Kidney (tissue), 14 donors: ENCODE data around the gene PLCB3. TPM values are rescaled to one million over a fixed set of nuclear protein-coding genes. Genes with fewer than 3 reads are reported as not detected.

Experiments used
- DNase-seq, 5 donors: peaks; one replicate each; pipeline ENCODE4 v3.0.0-alpha.2; 2013 to 2020
- FAIRE-seq: peaks from 2 replicates; lab custom pipeline; 2012; peaks lifted over from hg19 to GRCh38; lab: Jason Lieb, UNC
- H3K27ac ChIP-seq, 2 donors: one replicate each; pipeline ENCODE4 v1.7.0; 2013; ENCODE audit warnings: low read depth in 2 of 2, low read length in 2 of 2, inconsistent platforms in 1 of 2
- H3K27me3 ChIP-seq: one replicate; pipeline ENCODE4 v1.7.1; 2013; ENCODE audit warnings: low read length, inconsistent platforms; ENCODE audit not compliant: control insufficient read depth, insufficient read depth
- H3K36me3 ChIP-seq, 3 donors: one replicate each; pipeline versions ENCODE4 v1.7.0 to v1.7.1; 2013; ENCODE audit warnings: low read length in 3 of 3, control low read depth in 1 of 3, inconsistent platforms in 1 of 3; ENCODE audit not compliant: insufficient read depth in 3 of 3, control insufficient read depth in 2 of 3
- H3K4me1 ChIP-seq, 3 donors: one replicate each; pipeline versions ENCODE4 v1.7.0 to v1.7.1; 2013; ENCODE audit warnings: low read length in 3 of 3, inconsistent platforms in 1 of 3, low read depth in 1 of 3; ENCODE audit not compliant: control insufficient read depth in 2 of 3, insufficient read depth in 2 of 3
- H3K4me3 ChIP-seq, 3 donors: one replicate each; pipeline versions ENCODE4 v1.7.0 to v1.8.1; 2013; ENCODE audit warnings: low read length in 3 of 3, control low read depth in 1 of 3, inconsistent platforms in 1 of 3
- H3K9ac ChIP-seq, 3 donors: one replicate each; pipeline versions ENCODE4 v1.7.0 to v1.7.1; 2013; ENCODE audit warnings: low read length in 3 of 3, control low read depth in 1 of 3, inconsistent platforms in 1 of 3
- H3K9me3 ChIP-seq, 3 donors: one replicate each; pipeline versions ENCODE4 v1.7.0 to v1.7.1; 2013; ENCODE audit warnings: low read length in 3 of 3, control low read depth in 1 of 3, inconsistent platforms in 1 of 3; ENCODE audit not compliant: control insufficient read depth in 2 of 3, insufficient read depth in 1 of 3
- intact Hi-C: fragments of 100-400 bp; cut with DNase I; formaldehyde crosslinking; loops from one replicate; pipeline ENCODE4 v1.11.1; 2022
- polyA plus RNA-seq: library from polyadenylated mRNA; stranded (reverse); fragments of 350-450 nt; fragmentation: Illumina TruSeq; extraction: RNeasy Lipid Tissue Mini Kit (QIAGEN cat#74804); gene quantifications from one replicate; pipeline ENCODE4 v1.2.3, GENCODE V29; 2014; ENCODE audit warnings: low read depth, low replicate concordance; ENCODE audit not compliant: insufficient read depth
- total RNA-seq: library from RNA; stranded (reverse); fragmentation: NEBNext Ultra II Directional; extraction: Animal tissue kit (Norgen Biotek cat#: 25700); gene quantifications from one replicate; pipeline ENCODE4 v1.2.1, GENCODE V29; 2021
- TF ChIP-seq, protein P1 (sequence below): IDR thresholded peaks from 3 replicates; pipeline ENCODE4 v1.5.1; 2012; ENCODE audit warnings: mild to moderate bottlenecking, moderate library complexity, borderline replicate concordance; ENCODE audit not compliant: insufficient read depth; ENCODE audit errors: extremely low read depth
- donor health status: control.
- donor health status: control.
- donor health status: control.
- donor health status: control.
- donor health status: control.
- donor health status: DM: yes; HTN: yes; CAD: no.
- donor health status: Normal renal cell carcinoma (clear cell type).

Gene PLCB3
- total and polyA plus RNA-seq, 2 donors from 2014 or later = 9.6 to 24.6 TPM

GRCh38 chr11:64289002-64289564, 37.8 kb downstream of the PLCB3 start:
- intact Hi-C loops = no loop called here

DNA sequence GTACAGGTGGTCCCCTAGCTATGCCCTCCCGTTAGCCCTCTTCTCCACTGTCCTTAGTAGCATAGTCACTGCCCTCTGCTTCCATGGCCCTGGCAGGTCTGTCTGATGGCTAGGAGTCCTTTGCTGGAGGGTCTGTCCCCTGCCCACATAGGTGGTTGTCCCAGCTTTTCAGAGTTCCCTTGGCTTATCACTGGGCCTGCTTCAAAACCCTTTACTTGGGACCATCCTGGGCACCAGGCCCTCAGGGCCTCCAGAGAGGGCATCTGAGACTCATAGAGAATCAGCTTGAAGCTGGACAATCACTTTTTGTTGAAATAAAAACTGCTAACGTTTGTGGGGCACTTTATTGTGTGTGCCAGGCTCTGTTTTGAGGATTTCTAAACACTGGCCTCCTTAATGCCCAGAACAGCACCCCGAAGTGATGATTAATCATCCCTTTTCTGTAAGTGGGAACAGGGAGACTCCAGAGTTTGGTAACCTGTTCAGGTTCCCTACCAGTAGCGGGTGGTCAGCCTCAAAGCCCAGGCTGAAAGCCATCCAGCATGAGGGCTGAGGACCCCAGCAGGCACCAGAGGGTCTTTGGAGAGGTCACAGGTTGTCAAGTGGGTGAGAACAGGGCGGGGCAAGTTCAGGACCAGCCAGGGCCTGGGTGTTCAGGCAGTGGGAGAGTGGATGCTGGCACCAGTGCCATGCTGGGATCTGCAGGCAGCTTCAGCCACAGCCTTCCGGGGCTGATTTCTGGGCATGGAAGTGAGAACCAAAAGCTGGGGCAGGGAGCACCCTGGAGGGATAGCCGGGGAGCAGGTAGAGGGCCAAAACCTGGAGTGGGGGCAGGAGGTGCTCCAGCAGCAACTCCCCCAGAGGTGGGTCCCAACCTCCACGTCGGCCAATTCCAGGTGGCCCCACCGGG, 39.3 kb downstream of the PLCB3 start:
- FAIRE-seq (no peak), DNase-seq (peak in 2 of 5 donors; percentile 45 to 64)
- H3K27ac ChIP-seq = no peak overlapping the region
- intact Hi-C loops = no loop called here
- H3K27me3 ChIP-seq = peaks cover 23% of the 10 kb centered on the region
- no peaks in the 10 kb centered on the region for H3K36me3 ChIP-seq
- no peak overlapping the region for H3K9ac ChIP-seq
- H3K4me3 ChIP-seq = no peak overlapping the region
- TF ChIP-seq, protein P1, sequence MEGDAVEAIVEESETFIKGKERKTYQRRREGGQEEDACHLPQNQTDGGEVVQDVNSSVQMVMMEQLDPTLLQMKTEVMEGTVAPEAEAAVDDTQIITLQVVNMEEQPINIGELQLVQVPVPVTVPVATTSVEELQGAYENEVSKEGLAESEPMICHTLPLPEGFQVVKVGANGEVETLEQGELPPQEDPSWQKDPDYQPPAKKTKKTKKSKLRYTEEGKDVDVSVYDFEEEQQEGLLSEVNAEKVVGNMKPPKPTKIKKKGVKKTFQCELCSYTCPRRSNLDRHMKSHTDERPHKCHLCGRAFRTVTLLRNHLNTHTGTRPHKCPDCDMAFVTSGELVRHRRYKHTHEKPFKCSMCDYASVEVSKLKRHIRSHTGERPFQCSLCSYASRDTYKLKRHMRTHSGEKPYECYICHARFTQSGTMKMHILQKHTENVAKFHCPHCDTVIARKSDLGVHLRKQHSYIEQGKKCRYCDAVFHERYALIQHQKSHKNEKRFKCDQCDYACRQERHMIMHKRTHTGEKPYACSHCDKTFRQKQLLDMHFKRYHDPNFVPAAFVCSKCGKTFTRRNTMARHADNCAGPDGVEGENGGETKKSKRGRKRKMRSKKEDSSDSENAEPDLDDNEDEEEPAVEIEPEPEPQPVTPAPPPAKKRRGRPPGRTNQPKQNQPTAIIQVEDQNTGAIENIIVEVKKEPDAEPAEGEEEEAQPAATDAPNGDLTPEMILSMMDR = no peak
- H3K9me3 ChIP-seq = no peaks in the 10 kb centered on the region
- peaks cover 0 to 11% (median 0%) of the 10 kb centered on the region in 3 donors for H3K4me1 ChIP-seq

More at GRCh38 chr11:64289002-64289564, 37.8 kb downstream of the PLCB3 start:
- TF ChIP-seq, protein P1 = no peak
- H3K36me3 ChIP-seq = no peaks in the 10 kb centered on the region
- no peak overlapping the region for H3K27ac ChIP-seq
- H3K9ac ChIP-seq = no peak overlapping the region
- no peaks in the 10 kb centered on the region for H3K9me3 ChIP-seq
- H3K4me1 ChIP-seq = peaks cover 0 to 12% (median 0%) of the 10 kb centered on the region in 3 donors
- DNase-seq = peak in 1 of 5 donors; percentile 50
- FAIRE-seq = no peak
- no peak overlapping the region for H3K4me3 ChIP-seq
- peaks cover 14% of the 10 kb centered on the region for H3K27me3 ChIP-seq

DNA sequence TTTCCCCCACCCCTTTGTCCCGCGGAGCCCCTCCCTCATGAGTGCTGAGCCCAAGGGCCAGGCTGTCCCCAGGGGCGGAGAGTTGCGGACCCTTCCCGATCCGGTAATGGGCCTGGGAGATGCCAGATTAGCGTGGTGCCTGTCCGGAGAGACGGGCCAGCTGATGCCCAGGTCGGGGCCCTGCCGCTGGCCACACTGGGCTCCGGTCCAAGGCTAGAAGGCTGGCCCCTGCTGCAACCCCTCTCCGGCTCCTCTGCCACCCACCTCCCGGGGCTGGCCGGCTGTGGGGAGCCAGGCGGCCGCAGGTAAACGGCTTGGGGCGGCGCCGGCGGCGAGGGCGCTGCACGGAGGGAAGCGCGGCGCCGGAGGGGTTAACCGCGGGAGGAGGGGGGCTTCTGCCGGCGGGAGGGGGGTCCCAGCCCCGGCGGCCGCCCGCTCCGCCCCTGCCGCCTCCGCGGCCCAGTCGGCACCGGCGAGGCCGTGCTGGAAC, 40.0 kb downstream of the PLCB3 start, which contains the start of gene KCNK4:
TSS of gene KCNK4 (plus strand) at position 41 of the 490 bp plus-strand sequence. CDS start 1,717 bp downstream, outside the sequence.
- no peaks in the 10 kb centered on the region for H3K9me3 ChIP-seq
- peaks cover 29% of the 10 kb centered on the region for H3K27me3 ChIP-seq
- peaks cover 0 to 6% (median 0%) of the 10 kb centered on the region in 3 donors for H3K4me1 ChIP-seq
- H3K4me3 ChIP-seq = no peak within 1 kb of the TSS
- DNase-seq = peak in 2 of 5 donors; percentile 62 to 77
- H3K36me3 ChIP-seq = no peaks in the 10 kb centered on the region
- FAIRE-seq = no peak
- no peak within 1 kb of the TSS for H3K27ac ChIP-seq
- intact Hi-C loops = no loop called here
- TF ChIP-seq, protein P1 = no peak
- H3K9ac ChIP-seq = no peak within 1 kb of the TSS
